Tibial artery (tissue), 4 donors: Measurements from ENCODE around the gene SPRY1.

Experiments
- DNase-seq, 2 donors: peaks; one replicate each; pipeline ENCODE4 v3.0.0-alpha.2; 2019
- H3K27ac ChIP-seq, 2 donors: fragments of 200-600 bp; sonication (generic) in 1 of 2; 1 replicate in 1 of 2; 2 replicates in 1 of 2; pipeline ENCODE4 v1.5.1; 2018 to 2019; ENCODE audit warnings: mild to moderate bottlenecking in 1 of 2
- H3K27me3 ChIP-seq, 2 donors: fragments of 200-600 bp; sonication (generic) in 1 of 2; one replicate each; pipeline versions ENCODE4 v1.5.1 to v1.6.0; 2016 to 2019
- H3K36me3 ChIP-seq, 3 donors: fragments of 200-600 bp; sonication (generic) in 2 of 3; one replicate each; pipeline ENCODE4 v1.5.1; 2016 to 2019; ENCODE audit warnings: mild to moderate bottlenecking in 2 of 3
- H3K4me1 ChIP-seq, 4 donors: fragments of 200-600 bp; sonication (generic) in 2 of 4; 1 replicate in 3 of 4; 2 replicates in 1 of 4; pipeline ENCODE4 v1.5.1; 2016 to 2019
- H3K4me3 ChIP-seq, 2 donors: fragments of 200-600 bp; sonication (generic) in 1 of 2; 1 replicate in 1 of 2; 2 replicates in 1 of 2; pipeline ENCODE4 v1.5.1; 2018 to 2019; ENCODE audit warnings: mild to moderate bottlenecking in 2 of 2
- H3K9me3 ChIP-seq, 3 donors: fragments of 200-600 bp; sonication (generic) in 1 of 3; one replicate each; pipeline ENCODE4 v1.5.1; 2016 to 2019
- intact Hi-C: fragments of 100-400 bp; cut with DNase I; formaldehyde crosslinking; loops from one replicate; pipeline ENCODE4 v1.15.0; 2023; ENCODE audit warnings: low total_unique reads
- TF ChIP-seq, protein P1 (sequence below), 2 experiments: fragments of 200-600 bp in 1 of 2; fragments of 450-650 bp in 1 of 2; IDR thresholded peaks; one replicate each; pipeline ENCODE4 v1.5.1; 2017 to 2019; ENCODE audit warnings: antibody characterized with exemption in 2 of 2, mild to moderate bottlenecking in 1 of 2, moderate library complexity in 1 of 2

Gene SPRY1

GRCh38 chr4:123399627-123400358, 3.2 kb downstream of the SPRY1 start:
- Histone ChIP-seq H3K27ac (peak overlapping the region; percentile 89), H3K4me3 (peak overlapping the region; percentile 89 to 93), H3K9me3 (no peaks in the 10 kb centered on the region), H3K27me3 (no peaks in the 10 kb centered on the region), H3K36me3 (peaks cover 19 to 29% (median 25%) of the 10 kb centered on the region in 3 donors), H3K4me1 (peaks cover 0 to 48% (median 16%) of the 10 kb centered on the region in 4 donors)
- DNase-seq = no peak
- intact Hi-C loops = loop anchor here (2.0 to 10.0 kb wide), 5 partner anchors 155 to 805 kb away; no protein-coding TSS in a partner anchor
- TF ChIP-seq, protein P1, sequence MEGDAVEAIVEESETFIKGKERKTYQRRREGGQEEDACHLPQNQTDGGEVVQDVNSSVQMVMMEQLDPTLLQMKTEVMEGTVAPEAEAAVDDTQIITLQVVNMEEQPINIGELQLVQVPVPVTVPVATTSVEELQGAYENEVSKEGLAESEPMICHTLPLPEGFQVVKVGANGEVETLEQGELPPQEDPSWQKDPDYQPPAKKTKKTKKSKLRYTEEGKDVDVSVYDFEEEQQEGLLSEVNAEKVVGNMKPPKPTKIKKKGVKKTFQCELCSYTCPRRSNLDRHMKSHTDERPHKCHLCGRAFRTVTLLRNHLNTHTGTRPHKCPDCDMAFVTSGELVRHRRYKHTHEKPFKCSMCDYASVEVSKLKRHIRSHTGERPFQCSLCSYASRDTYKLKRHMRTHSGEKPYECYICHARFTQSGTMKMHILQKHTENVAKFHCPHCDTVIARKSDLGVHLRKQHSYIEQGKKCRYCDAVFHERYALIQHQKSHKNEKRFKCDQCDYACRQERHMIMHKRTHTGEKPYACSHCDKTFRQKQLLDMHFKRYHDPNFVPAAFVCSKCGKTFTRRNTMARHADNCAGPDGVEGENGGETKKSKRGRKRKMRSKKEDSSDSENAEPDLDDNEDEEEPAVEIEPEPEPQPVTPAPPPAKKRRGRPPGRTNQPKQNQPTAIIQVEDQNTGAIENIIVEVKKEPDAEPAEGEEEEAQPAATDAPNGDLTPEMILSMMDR (IDR thresholded peaks at IDR 0.05) = no peak

DNA sequence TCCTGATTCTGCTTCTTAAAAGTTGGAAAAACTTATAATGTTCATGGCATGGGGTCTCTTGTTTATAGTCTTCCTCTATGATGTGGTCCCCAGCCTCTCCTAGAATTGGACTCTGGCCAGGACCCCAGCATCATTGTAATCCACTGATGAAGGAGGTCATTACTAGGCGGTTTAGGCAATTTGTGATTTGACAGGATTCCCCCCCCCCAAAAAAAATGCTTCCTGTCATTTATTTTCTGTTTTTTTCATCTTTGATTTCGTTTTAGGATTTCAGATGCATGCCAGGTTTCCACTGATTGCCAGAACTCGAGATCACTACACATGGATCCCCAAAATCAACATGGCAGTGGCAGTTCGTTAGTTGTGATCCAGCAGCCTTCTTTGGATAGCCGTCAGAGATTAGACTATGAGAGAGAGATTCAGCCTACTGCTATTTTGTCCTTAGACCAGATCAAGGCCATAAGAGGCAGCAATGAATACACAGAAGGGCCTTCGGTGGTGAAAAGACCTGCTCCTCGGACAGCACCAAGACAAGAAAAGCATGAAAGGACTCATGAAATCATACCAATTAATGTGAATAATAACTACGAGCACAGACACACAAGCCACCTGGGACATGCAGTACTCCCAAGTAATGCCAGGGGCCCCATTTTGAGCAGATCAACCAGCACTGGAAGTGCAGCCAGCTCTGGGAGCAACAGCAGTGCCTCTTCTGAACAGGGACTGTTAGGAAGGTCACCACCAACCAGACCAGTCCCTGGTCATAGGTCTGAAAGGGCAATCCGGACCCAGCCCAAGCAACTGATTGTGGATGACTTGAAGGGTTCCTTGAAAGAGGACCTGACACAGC, 4.9 kb downstream of the SPRY1 start:
- Histone ChIP-seq H3K9me3 (no peaks in the 10 kb centered on the region), H3K27me3 (no peaks in the 10 kb centered on the region), H3K36me3 (peaks cover 19 to 29% (median 26%) of the 10 kb centered on the region in 3 donors), H3K27ac (peak overlapping the region; percentile 20 to 89), H3K4me3 (peak overlapping the region; percentile 89 to 93), H3K4me1 (peaks cover 0 to 54% (median 18%) of the 10 kb centered on the region in 4 donors)
- intact Hi-C loops = loop anchor here (10.0 kb wide), 1 partner anchor 703 kb away; no protein-coding TSS in a partner anchor
- DNase-seq = peak in 1 of 2 donors; percentile 28
- TF ChIP-seq, protein P1 (IDR thresholded peaks at IDR 0.05) = no peak

DNA sequence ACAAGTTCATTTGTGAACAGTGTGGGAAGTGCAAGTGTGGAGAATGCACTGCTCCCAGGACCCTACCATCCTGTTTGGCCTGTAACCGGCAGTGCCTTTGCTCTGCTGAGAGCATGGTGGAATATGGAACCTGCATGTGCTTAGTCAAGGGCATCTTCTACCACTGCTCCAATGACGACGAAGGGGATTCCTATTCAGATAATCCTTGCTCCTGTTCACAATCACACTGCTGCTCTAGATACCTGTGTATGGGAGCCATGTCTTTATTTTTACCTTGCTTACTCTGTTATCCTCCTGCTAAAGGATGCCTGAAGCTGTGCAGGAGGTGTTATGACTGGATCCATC, 5.5 kb downstream of the SPRY1 start:
- DNase-seq = no peak
- Histone ChIP-seq H3K27ac (peak overlapping the region in 1 of 2 donors; percentile 89), H3K9me3 (no peaks in the 10 kb centered on the region), H3K27me3 (no peaks in the 10 kb centered on the region), H3K4me1 (peaks cover 0 to 54% (median 18%) of the 10 kb centered on the region in 4 donors), H3K4me3 (peak overlapping the region; percentile 89 to 93), H3K36me3 (peaks cover 19 to 29% (median 26%) of the 10 kb centered on the region in 3 donors)
- intact Hi-C loops = loop anchor here (10.0 kb wide), 1 partner anchor 703 kb away; no protein-coding TSS in a partner anchor
- TF ChIP-seq, protein P1 (IDR thresholded peaks at IDR 0.05) = no peak

DNA sequence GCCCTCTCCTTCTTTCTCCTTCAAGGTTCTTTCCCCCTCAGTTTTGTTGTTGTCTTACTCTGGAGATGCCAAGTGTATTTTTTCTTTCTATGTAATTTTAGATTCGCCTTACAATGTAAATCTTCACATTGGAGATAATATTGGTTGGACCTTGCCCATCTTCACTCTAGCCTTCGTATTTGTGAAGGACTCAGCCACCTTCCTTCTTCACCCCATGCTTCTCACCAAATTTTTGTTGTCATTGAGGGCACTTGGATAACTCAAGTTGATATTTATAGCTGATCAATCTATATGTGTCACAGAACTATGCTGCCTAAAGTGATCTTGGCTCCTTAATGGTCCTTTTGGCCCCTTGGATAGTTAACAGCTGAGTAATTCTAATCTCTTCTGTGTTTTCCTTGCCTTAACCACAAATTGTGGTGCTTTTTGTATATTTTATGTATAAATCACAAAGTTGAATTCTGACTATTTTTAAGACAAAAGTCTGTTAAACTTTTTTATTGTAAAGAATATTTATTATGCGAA, 6.5 kb downstream of the SPRY1 start:
- no peak overlapping the region for H3K27ac ChIP-seq
- peaks cover 0 to 54% (median 18%) of the 10 kb centered on the region in 4 donors for H3K4me1 ChIP-seq
- H3K9me3 ChIP-seq = no peaks in the 10 kb centered on the region
- H3K4me3 ChIP-seq = peak overlapping the region in 1 of 2 donors; percentile 93
- TF ChIP-seq, protein P1 (IDR thresholded peaks at IDR 0.05) = no peak
- no peaks in the 10 kb centered on the region for H3K27me3 ChIP-seq
- peaks cover 19 to 26% (median 26%) of the 10 kb centered on the region in 3 donors for H3K36me3 ChIP-seq
- intact Hi-C loops = loop anchor here (10.0 kb wide), 1 partner anchor 702 kb away; no protein-coding TSS in a partner anchor
- DNase-seq = no peak

GRCh38 chr4:123404533-123404932, 7.9 kb downstream of the SPRY1 start:
- TF ChIP-seq, protein P1 (IDR thresholded peaks at IDR 0.05) = no peak
- Histone ChIP-seq H3K27me3 (no peaks in the 10 kb centered on the region), H3K9me3 (no peaks in the 10 kb centered on the region), H3K4me1 (peaks cover 0 to 60% (median 18%) of the 10 kb centered on the region in 4 donors), H3K27ac (peak overlapping the region in 1 of 2 donors; percentile 7), H3K4me3 (peak overlapping the region in 1 of 2 donors; percentile 24), H3K36me3 (peaks cover 19 to 26% (median 20%) of the 10 kb centered on the region in 3 donors)
- DNase-seq = no peak
- intact Hi-C loops = loop anchor here (10.0 kb wide), 1 partner anchor 700 kb away; no protein-coding TSS in a partner anchor
